Stimulated activated CD8-positive, alpha-beta memory T cell treated with anti-CD3 and anti-CD28 coated beads, Interleukin-7, amount 100 ng/mL, for 24 hours (primary cell): Measurements from ENCODE around the gene FOXP4.

ENCODE experiments used
- DNase-seq: peaks from one replicate; pipeline ENCODE4 v3.0.0-alpha.2; 2020; ENCODE audit warnings: low read depth

FOXP4 gene

DNA sequence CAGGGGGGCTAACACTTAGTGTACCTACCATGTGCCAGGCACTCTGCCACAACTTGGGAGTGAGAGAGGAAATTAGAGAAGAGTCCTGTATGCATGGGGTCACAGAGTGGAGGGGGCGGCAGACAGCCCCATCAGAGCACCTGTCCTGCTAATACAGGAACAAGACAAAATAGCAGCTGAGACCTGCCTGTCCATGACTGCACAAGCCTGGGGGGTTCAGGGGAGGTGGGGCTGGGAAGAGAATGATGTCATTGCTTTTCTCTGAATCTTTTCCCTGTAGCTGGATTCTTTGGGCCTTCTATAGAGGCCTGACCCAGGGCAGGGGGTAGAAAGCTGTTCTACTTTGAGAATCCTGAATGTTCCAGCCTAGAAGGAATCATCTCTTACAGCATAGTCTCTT is 37.4 kb downstream of the FOXP4 start:
- no peak for DNase-seq

DNA sequence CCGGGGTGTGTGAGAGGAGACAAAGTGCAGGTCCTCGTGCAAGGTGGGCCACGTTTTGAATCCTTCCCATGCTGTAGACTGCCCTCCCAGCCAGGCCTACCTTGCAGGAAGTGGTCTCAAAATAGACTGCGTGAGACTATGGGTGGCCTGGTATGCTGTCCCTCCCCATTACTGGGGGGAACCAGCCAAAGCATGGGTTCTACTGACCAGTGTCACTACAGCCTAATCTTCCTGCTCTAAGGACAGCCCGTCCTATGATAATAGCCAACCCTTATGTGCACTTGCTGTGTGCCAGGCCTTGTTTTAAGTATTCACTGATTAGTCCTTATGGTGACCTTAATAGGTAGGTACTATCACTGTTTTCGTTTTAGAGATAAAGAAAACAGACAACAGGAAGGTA is 38.0 kb downstream of the FOXP4 start:
- no peak for DNase-seq

DNA sequence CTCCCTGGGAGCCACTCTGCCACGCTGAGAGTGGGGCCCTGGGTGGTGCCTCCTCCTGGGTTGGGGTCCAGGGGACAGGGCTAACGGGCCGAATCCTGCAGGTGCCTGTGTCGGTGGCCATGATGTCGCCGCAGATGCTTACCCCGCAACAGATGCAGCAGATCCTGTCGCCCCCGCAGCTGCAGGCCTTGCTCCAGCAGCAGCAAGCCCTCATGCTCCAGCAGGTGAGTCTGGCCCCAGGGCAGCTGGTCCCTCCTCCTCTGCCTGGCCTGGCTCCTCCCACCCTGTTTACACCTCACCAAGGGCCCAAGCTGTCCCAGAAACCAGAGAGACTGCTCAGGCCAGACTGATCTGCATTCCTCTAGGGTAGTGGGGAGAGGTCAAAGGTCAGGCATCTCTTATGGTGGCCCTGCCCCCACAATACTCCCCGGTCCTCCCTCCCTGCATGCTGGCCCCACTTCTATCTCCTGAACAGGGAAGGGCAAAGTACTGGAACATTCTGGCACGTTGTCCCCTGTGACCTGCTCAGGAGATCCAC is 38.6 kb downstream of the FOXP4 start:
- DNase-seq: no peak

DNA sequence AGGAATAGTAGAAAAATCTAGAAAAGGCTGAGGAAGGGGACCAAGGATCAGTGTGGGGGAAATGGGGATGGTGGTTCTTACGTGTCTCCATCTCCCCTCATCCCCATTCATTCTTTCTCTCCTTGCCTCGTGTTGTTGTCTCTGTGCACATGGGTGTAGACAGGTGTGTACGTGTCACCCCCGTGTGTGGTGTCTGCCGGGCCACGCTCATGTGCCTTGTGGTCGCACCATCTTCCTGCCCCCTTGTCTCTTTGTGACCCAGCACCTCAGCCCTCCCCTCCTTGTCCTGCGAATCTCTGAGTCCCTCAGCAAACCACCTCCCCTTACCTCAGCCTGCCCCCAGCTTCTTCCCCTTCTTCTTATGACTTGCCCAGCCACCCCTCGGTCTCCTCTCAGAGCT is 39.4 kb downstream of the FOXP4 start:
- no peak for DNase-seq

DNA sequence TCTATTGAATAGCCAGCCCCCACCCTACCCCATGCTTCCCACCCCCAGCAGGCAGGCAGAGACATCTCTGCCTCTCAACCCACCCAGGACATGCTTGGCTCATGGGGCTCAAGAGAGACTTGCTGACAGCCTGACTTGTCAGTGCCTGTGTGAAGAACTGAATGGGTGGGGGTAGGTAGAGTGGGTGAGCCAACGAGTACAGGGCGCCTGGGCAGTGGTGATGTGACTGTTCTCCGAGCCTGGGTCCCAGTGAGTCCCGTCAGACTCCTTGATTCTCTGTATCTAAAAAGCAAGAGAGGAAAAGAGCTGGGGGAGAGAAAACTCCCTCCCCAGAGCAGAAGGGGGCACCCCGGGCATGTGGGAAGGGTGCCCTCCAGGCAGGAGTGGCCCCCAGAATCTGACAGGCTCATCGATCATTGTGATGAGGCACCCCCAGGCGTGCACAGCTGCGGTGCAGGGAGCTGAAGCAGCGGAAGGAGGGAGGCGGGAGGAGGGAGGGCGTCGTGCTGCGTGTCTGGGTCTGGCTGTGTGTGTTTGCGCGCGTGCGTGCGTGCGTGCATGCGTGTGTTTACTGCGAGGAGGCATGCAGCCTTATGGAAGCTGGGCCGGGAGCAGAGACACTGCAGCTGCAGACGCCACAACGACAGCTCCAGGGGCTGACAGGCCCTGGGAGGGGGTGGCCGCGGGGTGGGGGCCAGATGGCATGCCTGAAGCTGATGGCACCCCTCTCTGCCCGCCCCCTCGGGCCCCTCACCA is 40.2 kb downstream of the FOXP4 start:
- no peak for DNase-seq

DNA sequence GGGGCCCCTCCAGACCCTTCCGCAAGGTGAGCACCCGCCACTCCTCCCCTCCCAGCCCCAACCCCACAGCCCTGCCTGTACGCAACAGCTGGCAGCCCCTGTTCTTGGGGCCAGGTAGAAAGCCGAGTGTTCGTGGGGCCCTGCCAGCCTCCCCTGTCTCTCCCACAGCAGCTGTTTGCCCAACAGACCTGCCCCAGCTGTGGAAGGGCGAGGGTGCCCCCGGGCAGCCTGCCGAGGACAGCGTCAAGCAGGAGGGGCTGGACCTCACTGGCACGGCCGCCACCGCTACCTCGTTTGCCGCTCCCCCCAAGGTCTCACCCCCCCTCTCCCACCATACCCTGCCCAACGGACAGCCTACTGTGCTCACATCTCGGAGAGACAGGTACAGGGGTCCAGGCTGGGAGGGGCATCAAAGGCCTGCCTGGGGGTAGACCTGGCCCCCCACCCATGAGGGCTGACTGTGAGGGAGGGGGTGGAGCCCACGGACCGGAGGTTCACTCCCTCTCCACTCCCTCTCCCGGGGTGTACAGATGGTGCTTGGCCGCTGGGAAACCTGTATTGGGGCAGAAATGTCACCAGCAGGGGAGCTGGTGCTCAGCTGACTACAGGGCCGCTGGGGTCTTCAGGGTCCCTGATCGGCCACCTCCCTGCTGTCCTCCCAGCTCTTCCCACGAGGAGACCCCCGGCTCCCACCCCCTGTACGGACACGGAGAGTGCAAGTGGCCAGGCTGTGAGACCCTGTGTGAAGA is 41.1 kb downstream of the FOXP4 start:
- no peak for DNase-seq

DNA sequence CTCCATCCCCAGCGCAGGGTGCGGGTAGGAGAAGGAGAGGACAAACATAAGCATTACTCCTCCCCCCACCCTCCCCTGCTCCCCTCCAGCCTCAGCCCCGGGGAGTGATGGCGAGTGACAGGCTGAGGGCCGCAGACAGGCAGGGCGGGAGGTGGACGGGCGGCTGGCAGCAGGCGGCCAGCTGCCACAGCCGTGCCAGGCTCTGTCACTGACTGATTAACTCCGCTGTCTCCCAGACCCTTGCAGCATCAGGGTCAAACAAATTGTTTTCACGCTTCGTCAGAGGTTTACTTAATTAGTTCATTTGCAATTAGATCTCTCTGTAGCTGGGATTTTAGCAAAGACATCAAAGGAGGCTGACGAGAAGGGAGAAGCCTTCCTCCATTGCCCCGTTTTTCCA is 41.9 kb downstream of the FOXP4 start:
- no peak for DNase-seq

DNA sequence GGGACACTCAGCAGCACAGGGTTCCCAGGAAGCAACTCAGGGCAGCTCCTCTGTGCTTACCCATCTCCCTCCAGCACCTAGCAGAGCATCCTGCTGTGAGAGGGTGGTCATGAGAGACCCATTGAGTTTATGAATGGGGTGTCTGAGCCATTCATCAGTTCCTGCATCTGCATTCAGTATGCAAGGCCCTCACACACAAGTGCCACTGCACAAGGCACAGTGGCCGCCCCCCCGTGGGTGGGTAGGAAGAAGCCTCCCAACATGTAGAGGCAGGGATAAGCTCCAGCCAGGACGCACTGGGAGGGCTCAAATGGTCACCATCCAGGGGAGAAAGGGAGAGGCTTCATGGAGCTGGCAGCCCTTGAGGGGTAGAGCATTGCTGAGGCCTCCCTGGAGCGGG is 43.0 kb downstream of the FOXP4 start:
- no peak for DNase-seq

DNA sequence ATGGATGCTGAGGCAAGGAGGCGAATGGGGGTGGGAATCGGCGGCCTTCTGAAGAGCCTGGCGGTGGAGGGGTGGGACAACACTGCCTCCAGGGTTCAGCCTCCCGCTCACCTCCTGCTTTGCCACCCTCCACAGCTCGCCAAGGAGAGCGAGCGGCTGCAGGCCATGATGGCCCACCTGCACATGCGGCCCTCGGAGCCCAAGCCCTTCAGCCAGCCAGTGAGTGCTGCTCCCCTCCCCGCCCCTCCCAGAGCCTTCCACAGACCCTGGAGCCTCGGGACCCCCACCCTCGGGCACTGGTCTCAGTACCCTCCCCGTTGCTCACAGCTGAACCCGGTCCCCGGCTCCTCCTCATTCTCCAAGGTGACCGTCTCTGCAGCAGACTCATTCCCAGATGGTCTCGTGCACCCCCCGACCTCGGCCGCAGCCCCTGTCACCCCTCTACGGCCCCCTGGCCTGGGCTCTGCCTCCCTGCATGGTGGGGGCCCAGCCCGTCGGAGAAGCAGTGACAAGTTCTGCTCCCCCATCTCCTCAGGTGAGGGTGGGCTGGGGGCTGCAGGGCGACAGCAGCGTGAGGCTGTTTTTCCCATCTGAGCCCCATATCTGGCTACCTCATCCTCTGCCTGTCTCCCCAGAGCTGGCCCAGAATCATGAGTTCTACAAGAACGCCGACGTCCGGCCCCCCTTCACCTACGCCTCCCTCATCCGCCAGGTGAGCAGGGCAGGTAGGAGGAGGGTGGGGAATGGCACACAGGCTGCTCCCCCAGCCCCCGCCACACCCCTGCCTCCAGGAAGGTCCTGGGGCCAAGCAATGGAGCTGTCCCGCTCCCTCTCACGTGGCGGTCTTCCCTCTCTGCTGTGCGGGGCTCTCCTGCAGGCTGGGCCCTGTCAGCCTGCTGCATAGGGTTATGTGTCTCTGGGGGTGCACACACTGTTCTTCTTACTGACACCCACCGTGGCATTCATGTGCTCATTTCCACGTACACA is 43.7 kb downstream of the FOXP4 start:
- DNase-seq: no peak

DNA sequence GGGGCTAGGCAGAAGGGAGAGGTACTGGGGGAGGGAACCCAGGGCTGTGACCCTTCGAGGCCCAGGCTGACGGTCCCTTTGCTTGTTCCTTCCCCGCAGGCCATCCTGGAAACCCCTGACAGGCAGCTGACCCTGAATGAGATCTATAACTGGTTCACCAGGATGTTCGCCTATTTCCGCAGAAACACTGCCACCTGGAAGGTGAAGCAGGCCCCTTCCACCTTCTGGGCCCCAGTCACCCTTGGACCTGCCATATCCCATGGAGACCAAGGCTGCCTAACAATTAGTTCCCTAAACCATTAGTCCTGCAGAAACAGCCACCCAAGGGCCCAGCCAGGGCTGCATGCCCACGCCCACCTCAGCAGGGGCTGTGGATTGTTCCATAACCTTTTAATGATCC is 44.9 kb downstream of the FOXP4 start:
- DNase-seq: no peak

DNA sequence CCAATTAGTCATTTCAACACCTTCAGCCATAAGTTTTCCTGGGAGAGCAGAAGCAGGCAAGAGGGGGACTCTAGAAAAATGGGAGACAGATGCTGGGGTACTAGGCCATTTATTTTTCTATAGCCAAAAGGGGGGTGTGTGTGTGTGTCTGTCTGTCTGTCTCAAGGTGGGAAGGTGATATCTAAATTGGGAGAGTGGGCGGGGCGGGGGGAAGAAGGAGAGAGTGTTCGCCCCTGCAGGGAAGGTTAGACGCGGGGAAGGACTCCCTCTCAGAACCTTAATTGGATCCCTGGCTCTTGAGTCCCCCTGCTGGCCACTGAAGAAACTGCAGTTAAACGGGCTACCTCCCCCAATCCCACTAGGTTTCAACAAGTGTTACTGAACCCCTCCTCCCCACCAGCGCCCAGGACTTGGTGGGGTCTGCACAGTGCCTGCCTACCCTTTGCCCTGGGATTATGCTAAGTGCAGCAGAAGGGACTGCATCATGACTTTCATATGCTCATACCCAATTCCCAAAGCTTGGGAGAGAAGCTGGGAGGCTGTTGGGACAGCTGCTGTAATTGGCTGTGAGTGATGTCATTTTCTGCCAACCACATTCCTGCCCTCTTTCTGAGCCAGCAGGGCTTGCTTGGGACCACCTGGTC is 45.8 kb downstream of the FOXP4 start:
- DNase-seq: peak; percentile 67

DNA sequence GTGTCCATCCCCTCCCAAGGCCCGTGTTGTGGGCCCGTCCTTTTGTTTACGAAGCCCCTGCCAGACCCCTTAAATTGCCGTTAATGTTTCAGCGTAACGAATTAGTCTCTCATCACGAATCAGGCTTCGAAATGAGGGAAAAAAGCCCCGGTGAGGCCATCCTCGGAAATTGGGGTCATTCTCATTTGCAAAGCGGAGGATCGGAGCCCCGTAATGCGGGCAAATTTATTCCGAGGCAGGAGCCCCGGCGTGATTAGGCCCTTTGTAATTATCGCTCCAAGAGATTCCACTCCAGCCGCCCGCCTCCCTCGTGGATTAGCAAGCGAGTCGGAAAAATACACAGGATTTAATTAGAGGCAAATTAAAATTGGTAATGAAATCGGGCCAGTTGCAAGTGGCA is 47.2 kb downstream of the FOXP4 start:
- no peak for DNase-seq

DNA sequence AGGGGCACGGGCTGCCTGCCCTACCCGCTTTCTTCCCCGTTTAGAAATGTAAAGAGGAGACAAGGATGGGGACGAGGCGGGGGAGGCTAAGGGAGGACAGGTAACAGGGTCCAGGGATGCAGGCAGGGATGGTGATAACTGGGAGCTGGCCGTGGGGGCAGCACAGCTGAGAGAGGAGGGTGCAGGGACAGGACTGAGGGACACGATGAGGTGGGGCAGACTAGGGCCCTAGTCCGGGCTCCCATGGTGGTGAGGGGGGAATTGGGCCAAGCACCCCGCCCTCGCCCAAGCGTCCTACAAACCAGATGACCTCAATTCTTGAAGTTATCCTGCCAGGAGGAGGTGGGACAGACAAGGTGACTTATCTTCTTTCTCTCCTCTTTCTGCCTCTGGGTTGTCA is 47.7 kb downstream of the FOXP4 start:
- no peak for DNase-seq

DNA sequence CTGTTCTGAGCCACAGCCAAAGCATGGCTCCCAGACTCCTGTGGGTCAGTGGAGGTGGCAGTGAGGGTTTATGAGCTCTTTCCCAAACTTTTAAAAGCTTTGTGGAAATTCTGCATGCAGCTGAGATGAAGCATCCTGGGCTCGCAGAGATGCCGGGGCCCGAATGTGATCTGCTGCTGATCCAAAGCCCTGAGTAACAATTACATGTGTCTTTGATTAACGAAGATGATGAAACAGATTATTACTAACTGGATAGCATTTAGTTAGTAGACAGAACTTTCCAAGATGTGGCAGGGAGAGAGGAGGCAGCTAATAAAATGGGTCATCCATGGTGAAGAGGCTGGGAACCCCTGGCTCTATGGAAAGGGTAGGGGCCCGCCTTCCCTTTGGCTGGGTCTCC is 48.1 kb downstream of the FOXP4 start:
- DNase-seq: no peak

DNA sequence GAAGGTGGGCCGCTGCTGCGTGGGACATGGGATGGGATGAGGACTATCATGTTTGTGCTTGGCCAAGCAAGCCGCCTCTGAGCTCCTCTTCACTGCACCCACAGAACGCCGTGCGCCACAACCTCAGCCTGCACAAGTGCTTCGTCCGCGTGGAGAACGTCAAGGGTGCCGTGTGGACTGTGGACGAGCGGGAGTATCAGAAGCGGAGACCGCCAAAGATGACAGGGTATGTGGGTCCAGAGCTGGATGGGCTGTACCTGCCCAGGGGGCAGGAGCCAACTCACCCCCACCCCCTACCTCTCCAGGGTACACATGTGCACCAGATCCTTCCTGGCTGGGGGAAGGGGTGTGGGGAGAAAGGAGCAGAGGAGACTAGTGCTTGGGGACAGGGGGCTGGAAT is 48.6 kb downstream of the FOXP4 start:
- DNase-seq: no peak

DNA sequence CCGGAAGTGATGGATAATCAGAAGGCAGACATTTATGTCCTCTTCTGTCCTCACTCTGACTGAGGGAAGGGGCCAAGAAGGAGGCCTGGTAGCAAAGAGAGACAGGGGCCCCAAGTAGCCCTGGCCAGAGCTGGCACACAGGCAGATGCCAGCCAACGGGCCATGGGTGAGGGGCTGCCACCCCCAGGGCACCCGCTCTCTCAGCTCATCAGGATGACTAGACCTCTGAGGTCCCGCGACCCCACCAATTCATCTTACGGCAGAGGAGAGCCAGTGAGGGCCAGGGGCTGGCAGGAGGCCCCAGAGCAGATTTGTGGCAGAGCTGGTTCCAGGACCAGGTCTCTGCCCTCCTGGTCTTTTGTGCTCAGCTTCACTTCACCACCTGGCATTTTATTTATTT is 49.0 kb downstream of the FOXP4 start:
- no peak for DNase-seq

DNA sequence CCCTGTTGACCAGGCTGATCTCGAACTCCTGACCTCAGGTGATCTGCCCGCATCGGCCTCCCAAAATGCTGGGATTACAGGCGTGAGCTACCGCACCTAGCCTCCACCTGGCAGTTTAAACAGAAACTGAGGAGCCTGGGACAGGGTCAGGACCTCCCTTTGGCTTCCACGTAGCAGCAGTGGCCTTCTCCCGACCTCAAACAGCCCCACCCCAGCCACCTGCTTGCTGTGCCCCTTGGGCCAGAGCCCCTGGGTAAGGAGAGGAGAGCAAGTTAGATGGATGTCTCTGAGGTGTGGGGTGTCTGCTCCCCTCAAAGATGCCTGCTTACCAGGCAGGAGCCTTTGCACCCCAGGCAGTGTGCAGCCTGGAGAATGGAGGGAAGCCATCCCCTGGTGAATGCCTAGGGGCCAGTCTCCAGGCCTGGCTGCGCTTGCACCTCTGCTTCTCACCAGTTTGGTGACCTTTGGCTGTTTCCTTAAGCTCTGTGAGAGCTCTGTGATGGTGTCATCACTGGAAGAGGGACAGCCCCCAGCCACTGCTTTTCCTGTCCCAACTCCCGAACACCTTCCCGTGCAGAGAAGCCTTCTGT is 50.0 kb downstream of the FOXP4 start:
- DNase-seq: no peak

DNA sequence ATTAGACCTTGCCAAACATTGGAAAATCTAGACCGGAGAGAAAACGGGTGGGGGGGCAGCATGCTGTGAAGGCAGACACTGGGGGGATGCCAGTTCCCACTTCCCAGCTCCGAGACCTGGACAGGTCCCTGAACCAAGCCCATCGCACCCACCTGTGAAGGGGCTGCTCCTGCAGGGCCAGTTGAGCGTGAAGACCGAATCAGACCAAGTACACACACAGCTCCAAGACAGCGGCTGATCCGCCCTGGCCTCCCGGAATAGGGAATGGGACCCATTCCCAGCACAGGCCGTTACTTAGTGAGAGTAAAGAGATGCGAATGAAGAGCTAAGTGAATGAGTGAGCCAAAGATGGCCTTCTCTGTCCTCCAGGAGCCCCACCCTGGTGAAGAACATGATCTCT is 50.6 kb downstream of the FOXP4 start:
- no peak for DNase-seq

DNA sequence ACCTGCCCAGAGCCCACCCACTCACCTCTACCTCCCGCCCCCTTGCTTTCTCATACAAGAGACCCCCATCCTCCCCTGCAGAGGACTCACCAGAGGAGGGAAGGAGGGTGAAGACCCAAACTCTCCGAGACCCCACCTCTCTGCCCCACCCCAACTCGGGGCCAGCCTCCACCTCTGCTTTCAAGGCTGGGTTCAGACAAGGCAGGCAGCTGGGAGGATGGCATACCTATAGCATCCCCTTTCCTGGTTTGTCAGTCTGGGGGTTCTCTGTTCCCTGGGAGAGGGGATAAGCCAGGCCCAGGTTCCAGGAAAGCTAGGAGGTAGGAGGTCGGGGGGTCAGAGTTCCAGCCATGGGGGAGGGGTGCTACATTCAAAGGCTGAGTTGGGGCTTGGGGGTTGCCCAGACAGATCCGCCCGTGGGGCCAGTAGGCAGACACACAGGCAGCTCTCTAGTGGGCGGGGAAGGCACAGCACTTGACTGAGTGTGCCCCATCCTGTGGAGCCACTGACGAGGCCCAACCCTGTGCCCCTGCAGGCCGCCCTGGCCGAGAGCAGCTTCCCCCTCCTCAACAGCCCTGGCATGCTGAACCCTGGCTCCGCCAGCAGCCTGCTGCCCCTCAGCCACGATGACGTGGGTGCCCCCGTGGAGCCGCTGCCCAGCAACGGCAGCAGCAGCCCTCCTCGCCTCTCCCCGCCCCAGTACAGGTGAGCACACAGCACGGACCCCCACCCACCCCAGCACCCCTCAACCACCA is 51.2 kb downstream of the FOXP4 start:
- DNase-seq: no peak

DNA sequence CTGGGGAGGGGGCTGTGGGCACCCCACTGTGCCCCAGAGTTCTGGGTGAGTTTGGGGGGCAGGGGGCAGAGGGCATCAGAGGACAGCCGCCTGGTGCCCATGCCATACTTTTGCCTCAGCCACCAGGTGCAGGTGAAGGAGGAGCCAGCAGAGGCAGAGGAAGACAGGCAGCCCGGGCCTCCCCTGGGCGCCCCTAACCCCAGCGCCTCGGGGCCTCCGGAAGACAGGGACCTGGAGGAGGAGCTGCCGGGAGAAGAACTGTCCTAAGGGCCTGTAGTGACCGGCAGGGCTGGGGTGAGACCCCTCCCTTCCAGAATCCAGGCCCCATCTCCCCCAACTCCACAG is 52.5 kb downstream of the FOXP4 start:
- DNase-seq: no peak
